OCI-LY3 (cell line): Measurements from ENCODE around the gene FITM2.

Experiments used
- EZH2phosphoT487 ChIP-seq: fragments of 200-600 bp; shearing (Covaris generic); IDR thresholded peaks from 2 replicates; pipeline ENCODE4 v1.6.1; 2018; ENCODE audit warnings: antibody characterized with exemption, mixed run types, low read depth
- TF ChIP-seq, protein P1 (sequence below): fragments of 200-600, 300-600 bp; sonication (generic); IDR thresholded peaks from 2 replicates; pipeline ENCODE4 v1.5.1; 2014; ENCODE audit warnings: antibody characterized with exemption, low read length, low read depth

GRCh38 chr20:44326391-44327159, 15.6 kb upstream of the FITM2 start:
- TF ChIP-seq, protein P1, sequence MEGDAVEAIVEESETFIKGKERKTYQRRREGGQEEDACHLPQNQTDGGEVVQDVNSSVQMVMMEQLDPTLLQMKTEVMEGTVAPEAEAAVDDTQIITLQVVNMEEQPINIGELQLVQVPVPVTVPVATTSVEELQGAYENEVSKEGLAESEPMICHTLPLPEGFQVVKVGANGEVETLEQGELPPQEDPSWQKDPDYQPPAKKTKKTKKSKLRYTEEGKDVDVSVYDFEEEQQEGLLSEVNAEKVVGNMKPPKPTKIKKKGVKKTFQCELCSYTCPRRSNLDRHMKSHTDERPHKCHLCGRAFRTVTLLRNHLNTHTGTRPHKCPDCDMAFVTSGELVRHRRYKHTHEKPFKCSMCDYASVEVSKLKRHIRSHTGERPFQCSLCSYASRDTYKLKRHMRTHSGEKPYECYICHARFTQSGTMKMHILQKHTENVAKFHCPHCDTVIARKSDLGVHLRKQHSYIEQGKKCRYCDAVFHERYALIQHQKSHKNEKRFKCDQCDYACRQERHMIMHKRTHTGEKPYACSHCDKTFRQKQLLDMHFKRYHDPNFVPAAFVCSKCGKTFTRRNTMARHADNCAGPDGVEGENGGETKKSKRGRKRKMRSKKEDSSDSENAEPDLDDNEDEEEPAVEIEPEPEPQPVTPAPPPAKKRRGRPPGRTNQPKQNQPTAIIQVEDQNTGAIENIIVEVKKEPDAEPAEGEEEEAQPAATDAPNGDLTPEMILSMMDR, result peak; percentile 46
- TF ChIP-seq EZH2phosphoT487, result no peak
